HG03064 (cell line): ENCODE data around the gene SRC.

Source experiments
- ATAC-seq: cut with Tn5 transposase; IDR thresholded peaks from one replicate; pipeline ENCODE4 v1.9.1; 2021; ENCODE audit warnings: low read depth; ENCODE audit not compliant: unreplicated experiment

The SRC gene

DNA sequence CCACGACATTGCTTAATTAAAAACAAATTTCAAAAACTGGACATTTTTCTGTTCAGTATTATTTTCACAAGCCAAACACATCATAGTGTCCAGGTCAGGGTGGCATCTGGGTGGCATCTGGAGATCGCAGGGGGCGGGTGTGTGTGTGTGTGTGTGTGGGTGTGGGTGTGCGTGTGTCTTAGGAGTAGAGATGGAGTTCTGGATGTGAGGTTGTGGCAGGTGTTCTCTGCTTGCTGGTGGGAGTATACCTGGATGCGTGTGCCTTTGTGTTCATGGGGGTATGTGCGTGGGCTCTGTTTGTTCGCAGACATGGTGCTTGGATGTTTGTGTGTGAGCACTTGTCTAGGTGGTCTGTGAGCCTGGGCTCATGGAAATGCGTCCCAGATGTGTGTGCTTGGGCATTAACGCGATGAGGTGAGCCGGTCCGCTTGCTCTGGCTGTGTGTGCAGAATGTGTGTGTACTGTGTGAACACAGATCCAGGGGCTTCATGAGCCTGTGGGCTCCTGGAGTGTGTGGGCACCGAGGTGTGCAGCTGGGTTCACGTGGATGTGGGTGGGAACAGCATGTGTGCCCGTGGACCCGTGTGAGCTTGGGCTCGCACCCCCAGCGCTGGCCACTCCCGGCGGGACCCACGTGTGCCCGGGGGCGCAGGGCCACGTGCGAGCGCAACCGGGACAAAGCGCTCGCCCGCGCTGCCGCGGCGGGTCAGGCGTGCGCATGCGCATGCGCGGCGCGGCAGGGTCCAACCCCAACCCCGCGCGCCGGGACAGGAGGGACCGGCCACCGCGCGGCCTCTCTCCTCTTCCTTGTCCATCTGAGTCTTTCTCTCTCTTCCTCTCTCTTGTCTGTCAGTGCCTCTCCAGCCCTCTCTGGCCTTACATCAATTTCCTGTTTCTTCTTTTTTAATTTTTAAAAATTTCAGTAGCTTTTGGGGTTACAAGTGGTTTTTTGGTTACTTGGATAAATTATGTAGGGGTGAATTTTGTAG, 60.4 kb downstream of the SRC start:
- ATAC-seq = no peak

GRCh38 chr20:37407019-37407566, 61.2 kb downstream of the SRC start:
- ATAC-seq = no peak

GRCh38 chr20:37407573-37408002, 61.6 kb downstream of the SRC start:
- no peak for ATAC-seq

- ATAC-seq = no peak
Measured at GRCh38 chr20:37408302-37409193, 62.6 kb downstream of the SRC start.

DNA sequence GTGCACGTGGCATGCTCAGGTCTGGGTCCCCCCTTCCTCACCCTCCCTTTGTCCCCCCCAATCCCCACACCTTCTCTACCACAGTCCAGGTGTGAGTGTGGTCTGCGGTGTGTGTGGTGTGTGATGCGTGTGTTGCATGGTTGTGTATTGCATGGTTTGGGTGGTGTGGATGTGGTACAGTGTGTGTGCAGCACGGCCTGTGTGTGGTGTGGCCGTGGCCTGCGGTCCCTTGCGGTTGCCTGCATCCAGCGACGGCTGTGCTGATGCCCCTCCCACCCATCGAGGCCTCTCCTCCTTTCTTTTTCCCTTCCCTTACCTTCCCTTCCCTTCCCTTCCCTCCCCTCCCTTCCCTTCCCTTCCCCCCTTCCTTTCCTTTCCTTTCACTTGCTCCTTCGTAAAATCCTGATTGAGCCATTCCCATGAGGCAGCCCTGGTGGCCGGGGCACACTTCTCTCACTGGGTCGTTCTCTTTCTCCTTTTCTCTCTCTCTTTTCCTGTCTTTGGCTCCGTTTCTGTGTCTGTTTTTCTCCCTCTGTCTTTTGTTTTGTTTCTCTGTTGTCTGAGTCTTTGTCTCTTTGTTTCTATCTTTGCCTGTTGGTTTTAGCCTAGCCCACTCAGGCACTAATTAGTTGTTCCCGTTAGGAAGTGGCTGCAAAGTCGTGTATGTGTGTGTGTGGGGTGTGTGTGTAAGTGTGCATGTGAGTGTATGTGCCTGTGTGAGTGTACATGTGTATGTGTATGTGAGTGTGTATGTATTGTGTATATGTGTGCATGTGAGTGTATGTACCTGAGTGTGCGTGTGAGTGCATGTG, 65.7 kb downstream of the SRC start:
- ATAC-seq = no peak

- ATAC-seq = no peak
Measured at GRCh38 chr20:37413023-37413334, 67.0 kb downstream of the SRC start.

GRCh38 chr20:37413379-37413778, 67.4 kb downstream of the SRC start:
- no peak for ATAC-seq

DNA sequence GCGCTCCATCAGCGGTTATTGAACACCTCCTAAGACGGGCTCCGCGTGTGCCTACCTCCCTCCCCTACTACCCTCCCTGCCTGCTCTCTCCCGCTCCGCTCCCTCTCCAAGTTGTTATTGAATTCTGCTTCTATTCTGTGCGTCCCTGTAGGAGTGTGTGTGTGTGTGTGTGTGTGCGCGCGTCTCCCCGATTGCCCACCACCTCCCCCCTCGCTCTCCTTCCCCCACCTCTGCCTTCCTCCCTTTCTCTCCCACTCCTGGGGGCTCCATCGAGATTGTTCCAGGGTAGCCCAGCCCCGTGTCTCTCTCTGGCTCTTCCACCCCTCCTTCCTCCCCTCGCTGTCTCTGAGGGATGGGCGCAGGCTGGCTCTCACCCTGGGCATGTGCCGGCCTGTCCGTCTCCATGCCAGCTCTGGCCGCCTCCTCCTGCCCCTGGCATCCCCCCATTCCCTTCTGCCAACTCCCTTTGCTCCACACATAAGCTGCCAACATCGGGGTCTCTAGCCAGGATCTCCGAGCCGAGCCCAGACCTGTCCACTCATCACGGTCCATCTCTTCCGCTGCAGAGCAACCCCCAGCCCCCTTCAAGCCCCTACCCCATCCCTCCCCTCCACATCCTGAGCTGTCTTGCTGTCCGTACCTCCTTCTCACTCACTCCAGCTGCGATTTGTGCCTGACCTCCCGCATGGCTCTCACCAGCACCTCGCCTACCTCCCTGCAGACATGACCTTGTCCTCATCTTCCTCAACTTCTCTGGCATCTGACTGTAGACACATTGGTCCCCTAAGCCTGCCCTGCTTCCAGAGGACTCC, 68.5 kb downstream of the SRC start:
- no peak for ATAC-seq

DNA sequence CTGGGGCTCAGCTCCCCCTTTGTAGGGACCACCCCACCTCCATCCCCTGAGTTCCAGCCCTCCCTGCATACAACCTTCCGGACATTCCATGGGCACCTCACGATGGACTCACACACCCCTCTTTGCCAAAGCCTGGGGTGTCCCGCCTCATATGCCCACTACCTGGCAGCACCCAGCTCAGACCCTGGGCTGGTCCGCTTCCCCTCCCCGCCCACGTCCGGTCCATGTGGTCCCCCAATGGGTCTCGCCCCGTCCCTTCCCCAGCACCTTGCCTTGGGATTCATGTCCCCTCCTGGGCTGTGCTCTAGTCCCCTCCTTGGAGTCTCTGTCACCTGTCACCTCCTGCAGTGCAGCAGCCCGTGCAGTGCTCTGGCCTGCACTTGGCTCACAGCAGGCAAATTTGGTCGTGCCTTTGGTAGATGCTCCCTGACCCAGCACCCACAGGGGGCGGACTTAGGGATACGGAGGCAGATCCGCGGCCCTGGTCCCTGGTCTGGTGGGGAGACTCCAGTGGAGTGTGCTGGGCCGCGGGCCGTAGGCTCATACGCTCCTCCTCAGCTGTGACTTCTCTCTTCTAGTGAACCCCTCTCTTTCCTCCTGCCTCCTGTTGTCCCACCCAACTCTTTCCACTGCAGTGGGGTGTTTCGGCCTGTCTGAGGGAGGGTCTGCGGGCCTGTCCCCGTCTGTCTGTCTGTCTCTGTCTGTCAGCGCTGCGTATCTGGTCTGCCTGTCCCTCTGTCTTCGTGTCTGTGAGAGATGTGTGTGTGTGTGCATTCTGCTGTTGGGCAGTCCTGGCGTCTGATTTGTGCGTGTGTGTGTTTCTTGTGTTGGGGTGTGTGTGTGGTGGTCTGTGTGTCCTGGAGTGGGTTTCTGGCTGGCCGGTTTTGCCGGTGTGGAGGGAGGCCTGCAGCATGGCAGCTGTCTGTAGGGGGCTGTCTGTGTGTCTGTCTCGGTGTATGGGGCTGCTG, 69.5 kb downstream of the SRC start:
- no peak for ATAC-seq

DNA sequence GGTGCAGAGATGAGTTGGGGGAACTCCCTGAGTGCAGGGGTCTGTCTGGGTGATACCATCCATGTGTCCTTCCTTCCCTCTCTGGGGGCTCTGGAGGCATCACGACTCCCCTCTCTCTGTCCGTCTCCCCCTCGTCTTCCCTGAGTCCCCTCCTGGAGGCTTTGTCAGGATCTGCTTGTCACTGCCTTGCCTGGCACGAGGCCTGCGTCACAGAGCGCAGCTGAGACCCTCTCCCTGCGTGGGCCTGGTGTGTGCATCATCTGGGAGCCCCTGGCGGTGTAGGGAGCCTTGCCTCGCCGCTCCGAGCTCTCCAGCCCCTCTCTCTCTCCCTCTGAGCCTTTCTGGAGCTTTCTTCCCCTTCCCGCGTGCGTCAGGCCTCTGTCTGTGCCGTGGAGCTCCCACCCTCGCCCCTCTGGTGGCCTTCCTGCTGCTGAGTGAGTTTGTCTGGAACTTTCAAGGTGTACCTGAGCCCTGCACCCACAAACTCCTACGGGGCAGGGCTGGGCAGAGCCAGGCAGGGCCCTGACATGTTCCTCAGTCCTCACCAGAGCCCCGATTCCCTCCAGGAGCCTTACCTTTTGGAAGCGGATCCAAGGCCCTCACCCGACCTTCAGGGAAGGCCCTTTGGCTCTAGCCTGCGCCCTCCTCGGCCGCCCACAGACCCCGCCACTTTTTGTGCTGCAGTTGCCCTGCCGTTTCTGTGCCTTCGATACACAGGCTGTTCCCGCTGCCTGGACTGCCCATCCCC, 70.3 kb downstream of the SRC start:
- no peak for ATAC-seq

DNA sequence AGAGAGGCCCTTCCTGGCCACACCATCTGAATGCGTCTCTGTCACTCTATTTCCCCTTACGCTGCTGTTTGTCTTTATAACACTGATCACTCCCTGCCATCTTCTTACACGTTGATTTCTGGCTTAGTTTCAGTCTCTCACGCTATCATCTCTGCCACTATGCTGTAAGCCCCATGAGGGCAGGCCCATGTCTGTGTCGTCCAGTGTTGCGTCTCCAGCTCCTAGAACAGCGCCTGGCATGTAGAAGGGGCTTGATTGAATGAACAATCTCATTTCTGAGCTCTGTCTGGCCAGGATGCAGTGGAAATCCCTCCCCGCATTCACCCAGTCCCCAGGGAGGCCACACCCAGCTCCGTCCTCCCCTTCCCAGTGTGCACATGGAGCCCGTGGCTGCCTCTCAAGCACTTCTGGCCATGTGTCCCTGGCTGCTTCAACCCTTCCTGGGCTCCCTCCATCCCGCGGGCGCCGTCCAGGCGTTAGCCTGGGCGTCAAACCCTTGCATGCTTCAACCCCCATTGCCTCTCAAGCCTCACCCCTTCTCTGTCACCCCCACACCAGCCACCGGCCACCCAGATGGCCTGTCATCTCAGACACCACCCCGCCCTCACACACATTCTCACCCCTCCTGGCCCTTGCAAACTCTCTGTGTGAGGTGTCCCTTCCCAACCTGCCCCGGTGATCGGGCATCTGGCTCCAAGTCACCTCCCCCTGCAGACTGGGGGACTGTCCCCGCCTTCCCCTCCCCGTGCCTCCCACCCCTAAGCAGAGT, 71.1 kb downstream of the SRC start:
- ATAC-seq = no peak

GRCh38 chr20:37417617-37418467, 71.9 kb downstream of the SRC start:
- ATAC-seq = no peak

GRCh38 chr20:37418591-37419109, 72.7 kb downstream of the SRC start:
- ATAC-seq = no peak

DNA sequence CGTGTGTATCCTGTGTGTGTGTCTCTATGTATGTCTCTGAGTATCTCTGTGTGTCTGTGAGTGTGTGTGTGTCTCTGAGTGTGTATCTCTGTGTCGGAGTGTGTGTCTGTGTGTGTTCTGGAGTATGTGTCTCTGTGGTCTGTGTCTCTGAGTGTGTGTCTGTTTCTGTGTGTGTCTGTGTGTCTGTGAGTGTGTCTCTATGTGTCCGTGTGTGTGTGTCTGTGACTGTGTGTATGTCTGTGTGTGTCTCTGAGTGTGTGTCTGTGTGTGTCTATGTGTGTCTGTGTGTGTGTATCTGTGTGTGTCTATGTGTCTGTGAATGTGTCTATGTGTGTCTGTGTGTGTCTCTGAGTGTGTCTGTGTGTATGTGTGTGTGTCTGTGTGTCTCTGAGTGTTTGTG, 73.4 kb downstream of the SRC start:
- ATAC-seq = no peak

- ATAC-seq = no peak
Measured at GRCh38 chr20:37419774-37420542, 74.0 kb downstream of the SRC start.
